NCI-H1092 treated with DMSO at 0.1 percent for 48 hours (cell line): ENCODE measurements around the gene ANKLE1.
"Not testable (repeated sequence)": the region's sequence is repeated elsewhere in the genome, so short reads cannot be mapped to it uniquely, and the experiment has no call there.

Experiments
- DNase-seq: peaks from one replicate; lab custom pipeline; 2025; lab: John Stamatoyannopoulos, UW

The ANKLE1 gene

GRCh38 chr19:17248011-17248776 lies 33.5 kb upstream of the ANKLE1 start:
- DNase-seq = no peak

DNA sequence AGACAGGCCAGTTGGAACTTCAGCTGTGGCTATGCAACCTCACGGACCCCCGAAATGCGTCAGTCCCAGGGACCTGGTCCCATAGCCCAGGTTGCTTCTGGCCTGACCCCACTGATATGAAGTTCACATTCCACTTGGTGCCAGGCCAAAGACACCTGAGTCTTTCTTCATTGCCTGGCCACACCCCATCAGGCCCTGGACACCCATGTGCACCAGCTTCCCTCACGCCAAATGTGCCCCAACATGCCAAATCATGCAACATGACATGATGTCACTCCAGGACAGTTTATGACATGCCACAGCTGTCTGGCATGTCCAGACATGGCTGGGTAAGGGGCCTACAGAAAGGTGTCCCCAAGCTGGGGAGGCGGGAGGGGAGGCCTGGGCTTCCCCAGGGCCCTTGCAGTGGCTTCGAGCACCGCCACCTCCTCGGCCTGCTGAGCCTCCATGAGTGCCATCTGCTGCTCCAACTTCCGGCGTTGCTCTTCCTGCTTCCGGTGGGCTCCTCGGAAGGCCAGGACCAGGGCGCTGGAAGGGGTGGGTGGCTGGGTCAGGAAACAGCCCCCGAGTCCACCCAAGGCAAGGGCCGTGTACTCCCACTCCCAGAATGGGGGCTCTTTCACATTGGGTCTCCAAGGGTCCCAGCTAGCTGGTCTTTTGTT lies 31.7 kb upstream of the ANKLE1 start:
- no peak for DNase-seq

DNA sequence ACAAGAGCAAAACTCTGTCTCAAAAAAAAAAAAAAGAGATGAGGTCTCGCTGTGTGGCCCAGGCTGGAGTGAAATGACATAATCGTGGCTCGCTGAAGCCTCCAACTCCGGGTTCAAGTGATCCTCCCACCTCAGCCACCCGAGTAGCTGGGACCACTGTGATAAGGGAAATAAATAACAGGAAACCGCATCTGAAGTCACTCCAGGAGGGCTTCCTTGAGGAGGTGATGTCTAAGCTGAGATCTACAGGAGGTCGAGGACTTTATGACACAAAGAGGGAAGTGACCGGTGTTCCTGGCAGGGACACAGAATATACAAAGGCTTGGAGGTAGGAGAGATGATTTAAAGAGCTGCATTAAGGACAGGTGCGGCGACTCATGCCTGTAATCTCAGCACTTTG lies 27.1 kb upstream of the ANKLE1 start:
- DNase-seq = no peak

- DNase-seq = peak; percentile 38
Measured at GRCh38 chr19:17255150-17255621, 26.5 kb upstream of the ANKLE1 start.

DNA sequence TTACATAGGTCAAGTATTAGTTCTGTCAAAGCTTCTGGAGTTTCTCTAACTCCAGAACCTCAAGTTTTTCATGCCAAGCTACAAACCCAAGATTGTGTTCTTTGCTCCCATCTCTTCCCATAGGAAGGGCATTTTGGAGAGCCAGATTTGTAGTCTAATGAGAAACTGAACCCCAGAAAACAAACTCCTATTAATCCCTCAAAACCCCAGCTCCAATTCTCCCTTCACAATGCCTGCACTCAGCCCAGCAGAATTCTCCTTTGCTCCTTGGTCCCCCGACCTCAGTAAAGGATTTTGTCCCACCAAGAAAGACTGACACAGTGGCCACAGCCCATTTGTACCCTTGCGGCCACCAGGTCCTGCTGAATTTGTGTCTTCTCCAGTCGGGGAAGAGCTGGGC lies 25.6 kb upstream of the ANKLE1 start:
- no peak for DNase-seq

DNA sequence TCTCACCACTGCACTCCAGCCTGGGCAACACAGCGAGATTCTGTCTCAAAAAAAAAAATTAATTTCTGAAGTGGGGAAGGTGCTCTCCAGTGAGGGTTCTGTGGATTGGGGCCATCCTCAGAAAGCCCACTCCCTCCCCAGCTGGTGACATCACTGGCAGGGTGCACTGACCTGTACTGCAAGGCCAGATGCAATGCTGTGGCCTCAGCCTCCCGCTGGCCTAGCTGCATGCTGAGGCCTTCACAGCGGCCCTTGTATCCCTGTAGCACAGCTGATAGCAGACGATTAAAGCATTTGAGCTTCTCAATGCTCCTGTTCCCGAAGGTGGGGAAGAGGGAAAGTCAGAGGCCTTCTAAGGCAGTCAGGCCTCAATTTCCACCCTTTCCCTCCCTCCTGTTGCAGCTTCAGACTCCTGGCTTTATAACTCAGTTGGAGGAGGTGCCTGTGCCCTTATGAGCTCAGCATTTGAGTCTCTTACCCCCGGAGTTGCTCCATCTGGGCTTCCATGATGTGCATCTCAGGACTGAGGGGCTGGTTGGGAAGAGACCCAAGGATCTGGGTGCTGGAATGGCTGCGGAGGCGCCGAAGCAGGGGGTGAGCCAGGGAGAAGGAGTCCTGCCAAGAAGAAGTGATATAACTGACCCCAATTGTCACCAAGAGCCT lies 22.5 kb upstream of the ANKLE1 start:
- no peak for DNase-seq

DNA sequence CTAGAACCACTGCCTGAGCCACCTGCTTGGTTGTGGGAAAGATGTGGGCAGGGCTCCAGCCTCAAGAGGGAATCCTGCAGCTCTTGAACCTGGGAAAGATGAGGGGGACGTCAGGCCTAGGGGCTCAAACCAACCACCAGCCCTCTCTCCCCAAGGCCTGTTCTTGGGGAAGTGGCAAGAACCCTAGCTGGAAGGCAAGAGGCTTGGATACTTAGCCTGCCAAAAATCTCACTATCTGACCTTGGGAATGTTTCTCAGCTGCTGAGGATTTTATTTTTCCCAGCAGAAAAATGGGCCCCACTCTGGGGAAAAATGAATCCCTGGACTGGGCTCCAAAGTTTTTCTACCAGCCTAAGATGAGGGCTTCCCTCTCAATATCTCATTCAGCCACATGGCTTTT lies 21.8 kb upstream of the ANKLE1 start:
- DNase-seq = no peak

- peak; percentile 55 for DNase-seq
Measured at GRCh38 chr19:17260842-17261325, 20.8 kb upstream of the ANKLE1 start.

GRCh38 chr19:17262557-17262956 lies 19.1 kb upstream of the ANKLE1 start:
- DNase-seq = no peak

- DNase-seq = no peak
Measured at GRCh38 chr19:17263712-17264640, 17.7 kb upstream of the ANKLE1 start.

- DNase-seq = no peak
Measured at GRCh38 chr19:17264641-17264979, 17.1 kb upstream of the ANKLE1 start, which contains the start of gene USHBP1. Gene USHBP1, minus strand, starts transcription at chr19:17264745. Its CDS starts 446 bp downstream, at chr19:17264299.

DNA sequence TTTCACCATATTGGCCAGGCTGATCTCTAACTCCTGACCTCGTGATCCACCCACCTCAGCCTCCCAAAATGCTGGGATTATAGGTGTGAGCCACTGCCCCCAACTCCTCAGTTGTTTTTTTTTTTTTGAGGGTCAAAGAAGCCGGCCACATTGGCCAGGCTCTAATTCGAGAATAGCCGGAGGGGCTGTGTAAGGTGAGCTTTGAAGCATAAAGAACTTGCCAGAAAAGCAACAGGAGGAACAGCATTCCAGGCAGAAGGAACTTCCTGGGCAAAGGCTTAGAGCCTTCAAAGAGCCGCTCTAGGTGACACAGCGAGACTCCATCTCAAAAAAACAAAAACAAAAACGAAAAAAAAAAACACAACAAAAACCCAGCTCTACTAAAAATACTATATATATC lies 15.7 kb upstream of the ANKLE1 start:
- DNase-seq = no peak

- DNase-seq = no peak
Measured at GRCh38 chr19:17266589-17266974, 15.1 kb upstream of the ANKLE1 start.

DNA sequence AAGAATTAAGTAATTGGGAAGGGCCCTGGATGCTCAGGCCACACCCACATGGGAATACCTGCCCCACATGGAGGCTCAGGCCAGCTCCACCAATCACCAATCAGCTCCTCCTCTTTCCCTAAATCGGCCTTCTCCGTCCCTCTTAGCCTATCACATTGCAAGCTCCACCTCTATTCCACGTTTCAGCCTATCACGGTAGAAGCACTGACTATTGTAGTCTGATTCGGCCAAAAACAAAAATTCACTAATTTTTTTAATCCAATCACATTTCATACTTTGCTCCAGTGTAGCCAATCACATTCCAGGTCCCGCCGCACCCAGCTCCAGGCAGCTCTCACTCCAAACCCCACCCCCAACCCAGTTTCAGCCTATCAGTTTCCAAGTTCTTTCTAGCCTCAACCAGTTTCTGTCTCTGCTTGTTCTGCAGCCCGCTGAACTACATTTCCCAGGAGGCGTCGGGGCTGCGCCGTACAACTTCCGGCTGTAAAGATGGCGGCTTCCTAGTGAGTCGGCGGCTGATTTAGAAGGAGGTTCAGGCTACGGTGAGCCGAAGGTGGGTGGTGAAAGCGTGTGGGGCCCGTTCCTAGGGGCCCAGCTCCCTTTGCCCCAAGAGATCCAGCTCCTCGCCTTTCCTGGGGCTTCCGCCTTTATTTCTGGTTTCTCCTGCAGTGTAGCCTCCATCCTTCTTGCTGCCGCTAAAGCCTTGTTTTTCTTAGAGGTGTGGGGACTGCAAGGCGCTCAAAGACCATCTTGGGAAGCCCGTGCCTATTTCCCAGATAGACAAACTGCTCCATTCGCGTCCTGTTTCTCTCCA lies 14.5 kb upstream of the ANKLE1 start, which contains the start of gene BABAM1:
Gene BABAM1 (plus strand): TSS at position 469 of the 814 bp plus-strand sequence. CDS start 1,364 bp downstream, outside the sequence.
- DNase-seq = peak; percentile 98

DNA sequence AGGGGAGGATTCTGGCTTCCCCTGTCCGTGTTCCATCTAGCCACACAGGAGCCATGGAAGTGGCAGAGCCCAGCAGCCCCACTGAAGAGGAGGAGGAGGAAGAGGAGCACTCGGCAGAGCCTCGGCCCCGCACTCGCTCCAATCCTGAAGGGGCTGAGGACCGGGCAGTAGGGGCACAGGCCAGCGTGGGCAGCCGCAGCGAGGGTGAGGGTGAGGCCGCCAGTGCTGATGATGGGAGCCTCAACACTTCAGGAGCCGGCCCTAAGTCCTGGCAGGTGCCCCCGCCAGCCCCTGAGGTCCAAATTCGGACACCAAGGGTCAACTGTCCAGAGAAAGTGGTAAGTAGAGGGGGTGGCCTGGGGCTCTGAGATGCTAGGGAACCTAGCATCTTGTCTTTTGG lies 12.9 kb upstream of the ANKLE1 start:
- DNase-seq = no peak

- not testable (repeated sequence) for DNase-seq
Measured at GRCh38 chr19:17274892-17275291, 6.8 kb upstream of the ANKLE1 start.

- DNase-seq = no peak
Measured at GRCh38 chr19:17275441-17276175, 6.1 kb upstream of the ANKLE1 start.

DNA sequence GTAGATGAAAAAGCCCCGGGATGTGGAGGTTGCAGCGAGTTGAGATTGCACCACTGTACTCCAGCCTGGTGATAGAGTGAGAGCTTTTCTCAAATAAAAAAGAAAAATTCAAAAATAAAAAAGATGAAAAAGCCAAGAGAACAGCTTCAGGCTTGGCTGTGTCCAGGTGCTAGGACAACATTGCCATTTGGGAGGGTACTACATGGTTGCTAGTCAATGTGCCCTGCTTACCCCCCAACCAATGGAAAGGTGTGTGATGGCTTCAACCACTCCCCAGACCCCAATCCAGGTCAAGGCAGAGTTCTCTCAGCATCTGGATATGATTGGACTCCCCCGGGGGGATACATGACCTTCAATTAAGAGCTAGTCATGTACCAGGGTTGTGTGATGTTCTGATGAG lies 2.3 kb upstream of the ANKLE1 start:
- DNase-seq = no peak

DNA sequence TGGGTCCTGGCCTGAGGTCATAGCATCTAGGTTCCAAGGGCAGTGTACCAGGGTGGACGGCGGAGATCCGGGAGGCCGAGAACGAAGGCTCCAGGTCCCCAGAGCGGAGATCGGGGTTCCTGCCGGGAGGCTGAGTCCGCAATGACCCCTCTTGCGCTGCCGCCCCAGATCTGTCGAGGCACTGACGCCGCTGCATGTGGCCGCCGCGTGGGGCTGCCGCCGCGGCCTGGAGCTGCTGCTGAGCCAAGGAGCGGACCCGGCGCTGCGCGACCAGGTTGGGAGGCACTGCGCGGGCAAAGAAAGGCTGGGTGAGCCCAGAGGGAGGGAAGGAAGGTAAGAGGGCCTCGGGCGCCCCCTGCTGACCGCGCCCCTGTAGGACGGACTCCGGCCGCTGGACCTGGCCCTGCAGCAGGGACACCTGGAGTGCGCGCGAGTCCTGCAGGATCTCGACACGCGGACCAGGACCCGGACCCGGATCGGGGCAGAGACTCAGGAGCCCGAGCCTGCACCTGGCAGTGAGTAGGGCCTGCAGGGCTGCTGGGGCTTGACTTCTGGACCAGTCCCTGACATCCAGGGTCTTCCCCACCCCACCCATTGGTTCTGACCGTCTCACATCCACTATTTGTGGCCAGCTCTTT lies 906 bp downstream of the ANKLE1 start:
- peak; percentile 83 for DNase-seq
